Retinal pigment epithelial cell (primary cell): Measurements from ENCODE around the gene ABCF1.
A peak's percentile ranks its signal among the peaks of the same experiment; 100 is the strongest.

Experiments used
- DNase-seq: peaks from one replicate; pipeline ENCODE4 v3.0.0-alpha.2; 2010; ENCODE audit warnings: low read depth
- H3K4me3 ChIP-seq: 2 replicates; pipeline ENCODE4 v1.5.1; 2011; ENCODE audit warnings: mild to moderate bottlenecking, low read length, control low read depth, moderate library complexity
- TF ChIP-seq, protein P1 (sequence below): conservative IDR thresholded peaks from 2 replicates; pipeline ENCODE4 v1.5.1; 2011; ENCODE audit warnings: low read depth, low read length, control low read depth, inconsistent platforms

Gene ABCF1

DNA sequence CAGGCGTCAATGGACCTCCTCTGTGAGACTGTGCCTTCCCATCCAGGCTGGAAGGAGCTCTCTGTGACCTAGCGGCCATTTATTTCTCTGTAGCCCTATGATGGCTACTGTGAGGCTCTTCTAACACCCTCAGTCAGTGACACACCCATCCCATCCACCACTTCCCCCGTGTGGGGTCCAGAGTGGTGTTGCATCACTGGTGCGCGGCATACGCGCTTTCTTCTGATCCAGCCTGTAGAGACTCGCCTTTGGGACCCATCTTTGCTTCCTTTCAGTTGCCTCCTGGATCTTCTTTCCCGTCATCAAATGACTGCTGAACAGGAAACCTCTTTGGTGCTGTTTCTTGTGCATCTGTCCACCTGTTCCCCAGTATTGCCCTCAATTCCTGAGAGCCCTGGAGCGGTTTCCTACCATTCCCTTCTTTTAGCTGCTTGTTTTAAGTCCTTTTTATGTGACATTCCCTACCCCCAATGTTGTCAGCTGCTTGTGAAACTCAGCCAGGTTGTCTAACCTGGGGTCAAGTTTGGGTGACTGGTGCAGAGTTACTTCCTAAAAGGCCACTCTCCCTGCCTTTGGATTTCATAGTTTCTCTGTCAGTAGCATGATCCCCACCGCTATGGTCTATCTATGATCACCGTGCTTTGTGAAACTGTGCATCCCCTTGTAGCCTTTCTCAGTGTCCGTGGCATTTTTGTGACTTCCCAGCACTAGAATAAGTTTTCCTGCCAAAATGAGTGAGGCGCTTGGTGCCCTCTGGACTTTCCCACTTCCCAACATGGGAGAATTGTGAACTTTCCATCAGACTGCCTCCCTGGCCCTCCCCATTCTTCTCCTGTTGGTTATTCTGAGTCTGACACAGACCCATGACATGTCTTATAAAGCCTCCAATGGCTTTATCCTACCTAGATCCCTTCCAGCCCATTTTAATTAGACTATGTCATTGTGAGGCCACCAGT is 8.5 kb upstream of the ABCF1 start:
- TF ChIP-seq, protein P1, sequence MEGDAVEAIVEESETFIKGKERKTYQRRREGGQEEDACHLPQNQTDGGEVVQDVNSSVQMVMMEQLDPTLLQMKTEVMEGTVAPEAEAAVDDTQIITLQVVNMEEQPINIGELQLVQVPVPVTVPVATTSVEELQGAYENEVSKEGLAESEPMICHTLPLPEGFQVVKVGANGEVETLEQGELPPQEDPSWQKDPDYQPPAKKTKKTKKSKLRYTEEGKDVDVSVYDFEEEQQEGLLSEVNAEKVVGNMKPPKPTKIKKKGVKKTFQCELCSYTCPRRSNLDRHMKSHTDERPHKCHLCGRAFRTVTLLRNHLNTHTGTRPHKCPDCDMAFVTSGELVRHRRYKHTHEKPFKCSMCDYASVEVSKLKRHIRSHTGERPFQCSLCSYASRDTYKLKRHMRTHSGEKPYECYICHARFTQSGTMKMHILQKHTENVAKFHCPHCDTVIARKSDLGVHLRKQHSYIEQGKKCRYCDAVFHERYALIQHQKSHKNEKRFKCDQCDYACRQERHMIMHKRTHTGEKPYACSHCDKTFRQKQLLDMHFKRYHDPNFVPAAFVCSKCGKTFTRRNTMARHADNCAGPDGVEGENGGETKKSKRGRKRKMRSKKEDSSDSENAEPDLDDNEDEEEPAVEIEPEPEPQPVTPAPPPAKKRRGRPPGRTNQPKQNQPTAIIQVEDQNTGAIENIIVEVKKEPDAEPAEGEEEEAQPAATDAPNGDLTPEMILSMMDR, result no peak
- no peak for DNase-seq
- H3K4me3 ChIP-seq, result no peak overlapping the region

DNA sequence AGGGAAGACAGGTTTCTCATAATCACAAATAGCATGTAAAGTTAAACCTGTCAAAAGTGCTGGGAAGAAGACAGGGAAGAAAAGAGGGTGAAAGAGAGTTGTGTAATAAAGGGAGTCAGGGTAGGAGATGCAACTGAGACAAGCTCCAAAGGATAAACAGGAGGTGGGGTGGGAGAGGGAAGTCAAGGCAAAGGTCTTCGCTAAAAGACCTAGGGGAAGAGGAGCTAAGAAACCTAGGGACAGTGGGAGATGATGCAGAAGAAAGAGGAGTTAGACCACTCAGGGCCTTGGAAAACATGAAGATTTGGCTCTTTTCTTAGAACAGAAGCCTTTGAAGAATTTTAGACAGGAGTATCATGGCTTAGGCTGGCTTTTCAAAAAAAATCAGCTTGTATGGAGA is 7.1 kb upstream of the ABCF1 start:
- no peak for DNase-seq
- TF ChIP-seq, protein P1, result no peak
- H3K4me3 ChIP-seq, result no peak overlapping the region

DNA sequence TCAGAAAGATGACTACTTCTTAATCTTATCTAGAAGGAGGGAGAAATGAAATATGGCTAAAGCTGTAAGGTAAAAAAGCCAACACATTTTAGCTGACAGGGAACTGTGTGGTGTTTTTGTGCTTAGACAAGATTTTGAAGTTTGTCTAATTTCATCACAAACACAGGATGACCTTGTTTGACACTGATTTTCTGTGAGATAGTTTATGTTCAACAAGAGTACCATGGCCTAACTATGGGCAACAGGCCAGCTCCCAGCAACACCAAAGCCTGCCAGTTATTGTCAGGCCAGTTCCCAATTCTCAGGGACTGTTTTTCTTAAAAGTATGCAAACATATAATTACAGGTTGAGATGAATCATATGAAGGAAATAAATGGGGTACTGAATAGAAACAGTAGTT is 5.5 kb upstream of the ABCF1 start:
- no peak overlapping the region for H3K4me3 ChIP-seq
- DNase-seq, result no peak
- TF ChIP-seq, protein P1, result no peak

DNA sequence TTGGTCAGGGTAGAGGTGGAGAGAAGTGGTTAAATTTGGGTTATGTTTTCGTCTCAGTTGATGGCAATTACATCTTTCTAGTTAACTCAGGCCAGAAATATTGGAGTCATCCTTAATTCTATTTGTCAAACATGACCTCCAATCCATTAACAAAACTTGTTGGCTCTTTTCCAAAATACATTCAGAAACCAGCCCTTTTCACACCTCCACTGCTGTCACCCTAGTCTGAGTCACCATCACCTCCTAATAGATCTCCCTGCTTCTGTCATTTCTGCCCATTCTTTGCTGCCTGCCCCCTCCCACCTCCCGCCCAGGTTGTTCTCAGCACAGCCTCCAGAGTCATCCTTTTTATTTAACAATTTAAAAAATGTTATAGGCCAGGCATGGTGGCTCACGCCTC is 3.0 kb upstream of the ABCF1 start:
- DNase-seq, result no peak
- TF ChIP-seq, protein P1, result no peak
- H3K4me3 ChIP-seq, result no peak overlapping the region

DNA sequence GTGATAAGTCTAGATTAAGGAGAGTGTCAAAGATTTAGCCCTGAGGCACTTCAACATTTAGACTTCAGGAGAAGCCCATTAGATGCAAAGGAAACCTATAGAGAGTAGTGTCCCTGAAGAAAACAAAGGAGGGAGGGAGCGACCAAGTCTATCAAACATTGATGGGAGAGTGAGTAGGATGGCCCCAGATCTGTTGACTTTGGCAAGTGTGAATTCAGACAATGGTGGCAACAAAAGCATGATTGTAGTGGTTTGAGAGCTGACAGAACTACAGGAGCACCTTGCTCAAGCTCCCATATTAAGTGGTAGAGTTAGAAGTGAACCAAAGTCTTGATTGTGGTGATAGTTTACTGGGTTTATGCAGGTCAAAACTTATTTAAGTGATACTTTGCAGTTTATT is 979 bp upstream of the ABCF1 start:
- TF ChIP-seq, protein P1, result no peak
- DNase-seq, result no peak
- H3K4me3 ChIP-seq, result peak overlapping the region; percentile 95

DNA sequence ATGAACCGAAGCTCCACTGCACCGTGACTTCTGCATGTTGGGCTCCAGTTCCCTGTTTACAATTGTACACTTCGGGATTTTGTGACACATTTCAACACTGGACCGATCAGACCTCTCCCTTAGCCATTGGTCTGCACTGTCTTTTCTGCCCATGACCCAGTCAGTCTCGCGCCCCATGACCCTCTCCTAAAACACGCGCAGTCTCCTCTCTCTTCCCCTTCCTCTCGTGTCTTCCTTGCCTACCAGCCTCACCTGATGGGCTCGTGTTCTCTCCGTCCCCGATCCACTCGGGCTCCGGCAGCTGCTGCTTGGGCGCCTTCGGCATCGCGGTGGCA is 535 bp upstream of the ABCF1 start:
- TF ChIP-seq, protein P1, result no peak
- H3K4me3 ChIP-seq, result peak overlapping the region; percentile 95
- DNase-seq, result no peak

DNA sequence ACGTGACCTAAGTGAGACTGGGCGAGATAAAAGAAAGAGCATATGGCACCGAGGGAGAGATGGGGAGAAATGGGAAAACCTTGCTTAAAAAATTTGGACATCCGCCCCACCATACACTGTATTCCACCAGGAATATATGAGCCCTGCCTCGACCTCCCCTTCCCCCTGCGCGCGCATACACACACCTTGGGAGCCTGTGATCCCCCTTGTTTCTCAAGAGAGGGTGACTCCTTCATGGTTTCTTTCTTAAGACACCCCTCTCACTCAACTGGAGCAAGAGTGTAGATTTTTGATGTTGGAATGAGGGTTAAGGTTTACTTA is 480 bp downstream of the ABCF1 start:
- H3K4me3 ChIP-seq, result peak overlapping the region; percentile 95
- TF ChIP-seq, protein P1, result no peak
- no peak for DNase-seq
